HCT116 (cell line): ENCODE results near the gene CPTP. TPM values are rescaled to one million over a fixed set of nuclear protein-coding genes. Genes with fewer than 3 reads are reported as not detected.

Source experiments
- ATAC-seq: fragments of 200-7000 bp; cut with Tn5 transposase; 2 replicates; pipeline ENCODE4 v1.9.1; 2020; ENCODE audit warnings: mild to moderate bottlenecking, moderate library complexity
- BruUV-seq: library from RNA; stranded (reverse); fragments of 400-500 nt; replicated peaks from 2 replicates; lab custom pipeline; 2021; lab: Mats Ljungman, UMichigan
- CTCF ChIA-PET: fragments of 300-600 bp; sonication (Branson Sonifier 250); formaldehyde crosslinking; loops from one replicate; lab custom pipeline; 2021; ENCODE audit warnings: antibody characterized with exemption; lab: Charles Lee
- POLR2A ChIA-PET: fragments of 300-600, 350-600 bp; sonication (Branson Sonifier 250); formaldehyde crosslinking; loops from one replicate; lab custom pipeline; 2021; ENCODE audit warnings: antibody characterized with exemption; lab: Charles Lee
- RAD21 ChIA-PET, 2 experiments: fragments of 300-600 bp; sonication (Branson Sonifier 250); formaldehyde crosslinking; loops; one replicate each; lab custom pipeline; 2023; ENCODE audit warnings: low total read pairs in 2 of 2; ENCODE audit not compliant: uncharacterized antibody in 2 of 2, unreplicated experiment in 2 of 2, low non-redundant PET in 1 of 2; lab: Charles Lee
- DNase-seq: peaks from one replicate; pipeline ENCODE4 v3.0.0-alpha.2; 2010; ENCODE audit warnings: low read depth, low spot score
- H2AFZ ChIP-seq: fragments of 200-600 bp; shearing (Covaris generic), sonication (generic); 2 replicates; pipeline ENCODE4 v1.6.1; 2017; ENCODE audit warnings: low read depth, mixed run types, mixed read lengths, antibody characterized with exemption, low read length; ENCODE audit not compliant: poor library complexity, severe bottlenecking
- H3K27ac ChIP-seq: 2 replicates; pipeline ENCODE4 v1.5.1; 2012; ENCODE audit warnings: low read depth, low read length
- H3K27me3 ChIP-seq: fragments of 200-600 bp; sonication (generic); 2 replicates; pipeline ENCODE4 v1.6.1; 2016; ENCODE audit warnings: mixed run types, low read length, mixed read lengths; ENCODE audit not compliant: insufficient read depth
- H3K36me3 ChIP-seq, 2 experiments: fragments of 200-500 bp in 1 of 2; fragments of 200-600 bp in 1 of 2; sonication (Bioruptor generic) in 1 of 2; sonication (generic) in 1 of 2; 2 replicates each; pipeline versions ENCODE4 v1.5.1 to v1.6.1; 2014 to 2016; ENCODE audit warnings: low read length in 2 of 2, inconsistent platforms in 1 of 2, mixed read lengths in 1 of 2, mixed run types in 1 of 2; ENCODE audit not compliant: insufficient read depth in 2 of 2, control insufficient read depth in 1 of 2
- H3K4me1 ChIP-seq, 2 experiments: fragments of 200-600 bp in 1 of 2; sonication (generic) in 1 of 2; 2 replicates each; pipeline versions ENCODE4 v1.5.1 to v1.6.1; 2012 to 2017; ENCODE audit warnings: low read length in 2 of 2, inconsistent platforms in 1 of 2, mild to moderate bottlenecking in 1 of 2, mixed read lengths in 1 of 2, mixed run types in 1 of 2, moderate library complexity in 1 of 2; ENCODE audit not compliant: insufficient read depth in 2 of 2, control insufficient read depth in 1 of 2
- H3K4me2 ChIP-seq: fragments of 200-600 bp; sonication (generic); 2 replicates; pipeline ENCODE4 v1.6.1; 2017; ENCODE audit warnings: mixed run types, low read length, mixed read lengths
- H3K4me3 ChIP-seq, 2 experiments: fragments of 200-600 bp in 1 of 2; sonication (generic) in 1 of 2; replicated peaks in 1 of 2; 2 replicates each; pipeline ENCODE4 v1.5.1; 2011 to 2016; ENCODE audit warnings: low read length in 2 of 2, control low read depth in 1 of 2, low read depth in 1 of 2, mild to moderate bottlenecking in 1 of 2, mixed read lengths in 1 of 2, mixed run types in 1 of 2
- H3K79me2 ChIP-seq: fragments of 200-600 bp; sonication (generic); 2 replicates; pipeline ENCODE4 v1.6.1; 2017; ENCODE audit warnings: mild to moderate bottlenecking, mixed run types, low read length, moderate library complexity, mixed read lengths; ENCODE audit not compliant: insufficient read depth
- H3K9ac ChIP-seq: fragments of 200-600 bp; sonication (generic); 2 replicates; pipeline ENCODE4 v1.6.1; 2016; ENCODE audit warnings: low read length, mixed read lengths
- H3K9me2 ChIP-seq: fragments of 200-600 bp; sonication (generic), shearing (Covaris generic); 2 replicates; pipeline ENCODE4 v1.6.1; 2017; ENCODE audit warnings: mixed run types, mild to moderate bottlenecking, moderate library complexity; ENCODE audit not compliant: insufficient read depth
- H3K9me3 ChIP-seq, 2 experiments: fragments of 200-500 bp in 1 of 2; fragments of 200-600 bp in 1 of 2; sonication (Bioruptor generic) in 1 of 2; sonication (generic) in 1 of 2; 2 replicates each; pipeline ENCODE4 v1.6.1; 2014 to 2017; ENCODE audit warnings: low read length in 2 of 2, mixed read lengths in 2 of 2, inconsistent platforms in 1 of 2, low read depth in 1 of 2, mild to moderate bottlenecking in 1 of 2, mixed run types in 1 of 2, moderate library complexity in 1 of 2; ENCODE audit not compliant: control insufficient read depth in 1 of 2, insufficient read depth in 1 of 2
- H4K20me1 ChIP-seq: fragments of 200-600 bp; sonication (generic), shearing (Covaris generic); 2 replicates; pipeline ENCODE4 v1.6.1; 2017; ENCODE audit warnings: mixed run types, mild to moderate bottlenecking, moderate library complexity; ENCODE audit not compliant: insufficient read depth
- CBX3 ChIP-seq: IDR thresholded peaks from 2 replicates; pipeline ENCODE4 v1.6.1; 2012; ENCODE audit warnings: low read depth
- CEBPB ChIP-seq: IDR thresholded peaks from 2 replicates; pipeline ENCODE4 v1.6.1; 2012; ENCODE audit warnings: low read depth
- CTCF ChIP-seq, 3 experiments: fragments of 200-600 bp in 1 of 3; sonication (generic) in 1 of 3; IDR thresholded peaks in 2 of 3; conservative IDR thresholded peaks in 1 of 3; 2 replicates each; pipeline ENCODE4 v1.5.1; 2012 to 2017; ENCODE audit warnings: low read depth in 2 of 3, low read length in 2 of 3, antibody characterized with exemption in 1 of 3, borderline replicate concordance in 1 of 3, control low read depth in 1 of 3, mild to moderate bottlenecking in 1 of 3, mixed read lengths in 1 of 3, mixed run types in 1 of 3, moderate library complexity in 1 of 3; ENCODE audit not compliant: insufficient read depth in 1 of 3
- EGR1 ChIP-seq: IDR thresholded peaks from 2 replicates; pipeline ENCODE4 v1.6.1; 2012; ENCODE audit warnings: low read depth
- ELF1 ChIP-seq: IDR thresholded peaks from 2 replicates; pipeline ENCODE4 v1.6.1; 2012; ENCODE audit warnings: low read depth, borderline replicate concordance
- FOSL1 ChIP-seq: IDR thresholded peaks from 2 replicates; pipeline ENCODE4 v1.6.1; 2012; ENCODE audit warnings: low read depth
- MAX ChIP-seq: IDR thresholded peaks from 2 replicates; pipeline ENCODE4 v1.6.1; 2012
- SIN3A ChIP-seq: IDR thresholded peaks from 2 replicates; pipeline ENCODE4 v1.6.1; 2012; ENCODE audit warnings: low read depth
- SP1 ChIP-seq: IDR thresholded peaks from 2 replicates; pipeline ENCODE4 v1.6.1; 2012; ENCODE audit warnings: low read depth
- TCF7L2 ChIP-seq: IDR thresholded peaks from 2 replicates; pipeline ENCODE4 v1.7.0; 2011; ENCODE audit warnings: borderline replicate concordance, inconsistent platforms; ENCODE audit not compliant: insufficient read depth, insufficient read length; ENCODE audit errors: extremely low read depth
- YY1 ChIP-seq: IDR thresholded peaks from 2 replicates; pipeline ENCODE4 v1.6.1; 2011; ENCODE audit warnings: low read length, low read depth, moderate library complexity, mild to moderate bottlenecking; ENCODE audit not compliant: insufficient replicate concordance; ENCODE audit errors: extremely low read depth
- ZFX ChIP-seq: fragments of 450-650 bp; IDR thresholded peaks from 2 replicates; pipeline ENCODE4 v1.6.1; 2017
- ZNF274 ChIP-seq: fragments of 200-500 bp; sonication (Bioruptor generic); IDR thresholded peaks from 2 replicates; pipeline ENCODE4 v1.6.1; 2014; ENCODE audit warnings: mild to moderate bottlenecking, low read depth, low read length, inconsistent platforms
- intact Hi-C: fragments of 100-400 bp; cut with micrococcal nuclease; formaldehyde crosslinking; loops from 2 replicates; pipeline ENCODE4 v1.10.0; 2022
- total RNA-seq: library from RNA; stranded (reverse); gene quantifications from one replicate; pipeline ENCODE4 v1.2.1, GENCODE V29; 2021; ENCODE audit not compliant: unreplicated experiment
- TF ChIP-seq, protein P1 (sequence below): IDR thresholded peaks from 2 replicates; pipeline ENCODE4 v1.6.1; 2012
- TF ChIP-seq, protein P2 (sequence below): IDR thresholded peaks from 2 replicates; pipeline ENCODE4 v1.6.1; 2012; ENCODE audit warnings: low read depth

Gene CPTP
- total RNA-seq, 1 experiment from 2014 or later, result 16.3 TPM

DNA sequence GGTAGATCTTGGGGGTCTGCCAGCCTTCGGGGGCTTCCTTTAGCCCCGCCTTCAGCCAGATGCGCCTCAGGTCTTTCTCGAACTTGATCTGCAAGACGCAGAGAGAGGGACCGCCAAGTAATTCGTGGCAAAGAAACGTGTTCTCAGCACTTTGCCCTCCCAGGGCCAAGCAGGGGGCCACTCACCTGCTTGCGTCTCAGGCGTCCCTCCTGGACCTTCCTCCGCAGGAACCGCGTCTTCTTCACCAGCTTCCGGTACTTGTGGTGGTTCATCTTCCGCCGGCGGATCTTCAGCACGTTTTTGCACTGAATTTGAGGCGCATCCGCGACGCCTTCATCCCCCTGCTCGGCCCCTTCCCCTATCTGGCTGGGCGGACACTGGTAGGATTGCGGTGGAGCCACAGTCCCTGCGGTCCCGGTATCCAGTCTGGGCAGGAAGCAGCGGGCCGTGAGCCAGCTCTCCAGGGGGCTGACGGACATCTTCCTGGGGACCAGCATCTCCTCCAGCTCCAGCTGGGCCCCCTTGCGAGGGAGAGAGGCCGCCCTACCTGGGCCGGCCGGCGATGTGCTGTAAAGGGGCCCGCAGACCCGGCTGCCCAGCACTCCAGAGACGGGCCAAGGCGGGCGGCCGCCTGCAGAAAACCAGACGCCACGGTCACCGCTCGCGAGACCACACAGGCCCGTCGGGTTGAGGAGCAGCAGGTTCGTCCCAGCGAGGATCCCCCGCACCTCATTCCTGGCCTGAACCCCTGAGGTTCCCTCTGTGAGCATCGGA is 49.4 kb downstream of the CPTP start:
- no peak for TF ChIP-seq FOSL1
- TF ChIP-seq SP1, result no peak
- TF ChIP-seq CTCF (IDR thresholded peaks at IDR 0.05 in 2 of 3, conservative IDR thresholded peaks at IDR 0.05 in 1 of 3; ENCODE audit: borderline replicate concordance in 1 of 3, insufficient read depth in 1 of 3, low read depth in 2 of 3, low read length in 2 of 3), result no peak
- no peak for TF ChIP-seq ZFX
- TF ChIP-seq EGR1, result no peak
- TF ChIP-seq, protein P1, sequence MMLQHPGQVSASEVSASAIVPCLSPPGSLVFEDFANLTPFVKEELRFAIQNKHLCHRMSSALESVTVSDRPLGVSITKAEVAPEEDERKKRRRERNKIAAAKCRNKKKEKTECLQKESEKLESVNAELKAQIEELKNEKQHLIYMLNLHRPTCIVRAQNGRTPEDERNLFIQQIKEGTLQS, result no peak
- no peak for TF ChIP-seq CBX3
- no peak for TF ChIP-seq MAX
- no peak for TF ChIP-seq CEBPB
- TF ChIP-seq, protein P2, sequence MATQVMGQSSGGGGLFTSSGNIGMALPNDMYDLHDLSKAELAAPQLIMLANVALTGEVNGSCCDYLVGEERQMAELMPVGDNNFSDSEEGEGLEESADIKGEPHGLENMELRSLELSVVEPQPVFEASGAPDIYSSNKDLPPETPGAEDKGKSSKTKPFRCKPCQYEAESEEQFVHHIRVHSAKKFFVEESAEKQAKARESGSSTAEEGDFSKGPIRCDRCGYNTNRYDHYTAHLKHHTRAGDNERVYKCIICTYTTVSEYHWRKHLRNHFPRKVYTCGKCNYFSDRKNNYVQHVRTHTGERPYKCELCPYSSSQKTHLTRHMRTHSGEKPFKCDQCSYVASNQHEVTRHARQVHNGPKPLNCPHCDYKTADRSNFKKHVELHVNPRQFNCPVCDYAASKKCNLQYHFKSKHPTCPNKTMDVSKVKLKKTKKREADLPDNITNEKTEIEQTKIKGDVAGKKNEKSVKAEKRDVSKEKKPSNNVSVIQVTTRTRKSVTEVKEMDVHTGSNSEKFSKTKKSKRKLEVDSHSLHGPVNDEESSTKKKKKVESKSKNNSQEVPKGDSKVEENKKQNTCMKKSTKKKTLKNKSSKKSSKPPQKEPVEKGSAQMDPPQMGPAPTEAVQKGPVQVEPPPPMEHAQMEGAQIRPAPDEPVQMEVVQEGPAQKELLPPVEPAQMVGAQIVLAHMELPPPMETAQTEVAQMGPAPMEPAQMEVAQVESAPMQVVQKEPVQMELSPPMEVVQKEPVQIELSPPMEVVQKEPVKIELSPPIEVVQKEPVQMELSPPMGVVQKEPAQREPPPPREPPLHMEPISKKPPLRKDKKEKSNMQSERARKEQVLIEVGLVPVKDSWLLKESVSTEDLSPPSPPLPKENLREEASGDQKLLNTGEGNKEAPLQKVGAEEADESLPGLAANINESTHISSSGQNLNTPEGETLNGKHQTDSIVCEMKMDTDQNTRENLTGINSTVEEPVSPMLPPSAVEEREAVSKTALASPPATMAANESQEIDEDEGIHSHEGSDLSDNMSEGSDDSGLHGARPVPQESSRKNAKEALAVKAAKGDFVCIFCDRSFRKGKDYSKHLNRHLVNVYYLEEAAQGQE, result no peak
- no peak for TF ChIP-seq YY1
- TF ChIP-seq SIN3A, result no peak
- no peak for TF ChIP-seq ELF1
- TF ChIP-seq ZNF274, result no peak
- TF ChIP-seq TCF7L2, result no peak
- Histone ChIP-seq H3K4me3 (peak overlapping the region; percentile 73 to 93), H3K27ac (peak overlapping the region; percentile 99), H3K27me3 (no peaks in the 10 kb centered on the region), H3K36me3 (peaks cover 0 to 11% of the 10 kb centered on the region in 2 experiments; a peak in 1 of 4 replicates), H3K4me2 (peak overlapping the region; percentile 79), H2AFZ (no peak overlapping the region), H3K4me1 (peaks cover 14 to 33% of the 10 kb centered on the region in 2 experiments), H3K9me2 (no peaks in the 10 kb centered on the region), H3K9ac (peak overlapping the region; percentile 96), H3K9me3 (no peaks in the 10 kb centered on the region), H3K79me2 (peaks cover 29% of the 10 kb centered on the region), H4K20me1 (no peaks in the 10 kb centered on the region)
- CTCF ChIA-PET, result no interaction called here
- TSS peak; percentile 75 for BruUV-seq
- ATAC-seq (no peak), DNase-seq (no peak)
- RAD21 ChIA-PET, result no interaction called here
- POLR2A ChIA-PET, result no interaction called here
- intact Hi-C loops, result loop anchor here (2.0 kb wide), 2 partner anchors 29 to 69 kb away; no protein-coding TSS in a partner anchor
